Uterus (tissue), 4 donors: ENCODE measurements around the gene NFKB2. TPM values are rescaled to one million over a fixed set of nuclear protein-coding genes. Genes with fewer than 3 reads are reported as not detected.
A peak's percentile ranks its signal among the peaks of the same experiment; 100 is the strongest.

Experiments used
- DNase-seq, 2 donors: peaks; one replicate each; pipeline ENCODE4 v3.0.0-alpha.2; 2019 to 2020
- H3K27ac ChIP-seq, 2 donors: fragments of 200-600 bp; sonication (generic); 1 replicate in 1 of 2; 2 replicates in 1 of 2; pipeline ENCODE4 v1.5.1; 2016 to 2018
- H3K27me3 ChIP-seq, 2 donors: fragments of 200-600 bp; sonication (generic); one replicate each; pipeline ENCODE4 v1.5.1; 2018 to 2019; ENCODE audit warnings: control low read depth in 1 of 2
- H3K36me3 ChIP-seq, 2 donors: fragments of 200-600 bp; sonication (generic); one replicate each; pipeline ENCODE4 v1.5.1; 2019; ENCODE audit warnings: control low read depth in 1 of 2
- H3K4me1 ChIP-seq, 2 donors: fragments of 200-600 bp; sonication (generic); one replicate each; pipeline ENCODE4 v1.5.1; 2018 to 2019; ENCODE audit warnings: control low read depth in 1 of 2
- H3K4me3 ChIP-seq, 2 donors: fragments of 200-600 bp; sonication (generic); 1 replicate in 1 of 2; 2 replicates in 1 of 2; pipeline ENCODE4 v1.5.1; 2018 to 2019; ENCODE audit warnings: mild to moderate bottlenecking in 1 of 2
- H3K9me3 ChIP-seq, 2 donors: fragments of 200-600 bp; sonication (generic); one replicate each; pipeline ENCODE4 v1.5.1; 2019; ENCODE audit warnings: control low read depth in 1 of 2
- POLR2A ChIP-seq, 2 donors: fragments of 450-650 bp; IDR thresholded peaks; one replicate each; pipeline ENCODE4 v1.6.1; 2016; ENCODE audit warnings: antibody characterized with exemption in 2 of 2, mild to moderate bottlenecking in 1 of 2, moderate library complexity in 1 of 2
- intact Hi-C: fragments of 100-400 bp; cut with DNase I; formaldehyde crosslinking; loops from one replicate; pipeline ENCODE4 v1.15.1; 2023; ENCODE audit warnings: low total_unique reads
- total RNA-seq, 4 donors: library from RNA; depleted of rRNA in 3 of 4; stranded (reverse); fragments of >200 nt in 3 of 4; gene quantifications; one replicate each; pipeline versions ENCODE4 v1.1.0 to v1.2.4, GENCODE V29; 2014 to 2023
- TF ChIP-seq, protein P1 (sequence below), 4 experiments: fragments of 200-600 bp in 2 of 4; fragments of 450-650 bp in 2 of 4; sonication (generic) in 2 of 4; IDR thresholded peaks; one replicate each; pipeline ENCODE4 v1.5.1; 2016 to 2019; ENCODE audit warnings: antibody characterized with exemption in 4 of 4, mild to moderate bottlenecking in 2 of 4, moderate library complexity in 1 of 4
- donor health status: DM: yes; HTN: yes; CAD: no.

The NFKB2 gene
- total RNA-seq, 4 donors from 2014 or later, result 6.4 to 61.7 (median 10.7) TPM

DNA sequence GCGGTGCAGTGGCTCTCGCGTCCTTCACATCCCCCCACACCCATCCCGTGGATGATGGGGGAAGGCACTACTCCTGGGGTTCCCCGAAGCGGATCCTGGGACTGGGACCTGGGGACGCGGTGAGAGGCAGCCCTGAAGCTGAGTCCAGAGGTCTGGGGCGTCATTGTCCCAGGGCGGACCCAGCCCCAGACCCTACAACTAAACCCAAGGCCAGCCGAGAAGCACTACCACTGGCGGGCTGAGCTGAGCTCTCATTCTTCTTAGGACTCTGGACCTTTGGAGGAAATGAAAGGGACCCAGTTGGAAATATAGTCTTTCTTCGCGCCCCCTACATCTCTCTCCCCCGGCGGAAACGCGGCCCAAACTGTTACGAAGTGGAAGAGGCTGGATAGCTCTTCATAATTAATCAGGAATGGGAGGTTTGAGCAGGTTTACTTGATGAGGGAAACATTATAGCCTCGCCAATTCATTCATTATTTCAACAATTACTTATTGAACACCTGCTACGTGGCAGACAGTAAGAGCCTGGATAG is 24.7 kb downstream of the NFKB2 start:
- TF ChIP-seq POLR2A (IDR thresholded peaks at IDR 0.05), result no peak
- TF ChIP-seq, protein P1, sequence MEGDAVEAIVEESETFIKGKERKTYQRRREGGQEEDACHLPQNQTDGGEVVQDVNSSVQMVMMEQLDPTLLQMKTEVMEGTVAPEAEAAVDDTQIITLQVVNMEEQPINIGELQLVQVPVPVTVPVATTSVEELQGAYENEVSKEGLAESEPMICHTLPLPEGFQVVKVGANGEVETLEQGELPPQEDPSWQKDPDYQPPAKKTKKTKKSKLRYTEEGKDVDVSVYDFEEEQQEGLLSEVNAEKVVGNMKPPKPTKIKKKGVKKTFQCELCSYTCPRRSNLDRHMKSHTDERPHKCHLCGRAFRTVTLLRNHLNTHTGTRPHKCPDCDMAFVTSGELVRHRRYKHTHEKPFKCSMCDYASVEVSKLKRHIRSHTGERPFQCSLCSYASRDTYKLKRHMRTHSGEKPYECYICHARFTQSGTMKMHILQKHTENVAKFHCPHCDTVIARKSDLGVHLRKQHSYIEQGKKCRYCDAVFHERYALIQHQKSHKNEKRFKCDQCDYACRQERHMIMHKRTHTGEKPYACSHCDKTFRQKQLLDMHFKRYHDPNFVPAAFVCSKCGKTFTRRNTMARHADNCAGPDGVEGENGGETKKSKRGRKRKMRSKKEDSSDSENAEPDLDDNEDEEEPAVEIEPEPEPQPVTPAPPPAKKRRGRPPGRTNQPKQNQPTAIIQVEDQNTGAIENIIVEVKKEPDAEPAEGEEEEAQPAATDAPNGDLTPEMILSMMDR (IDR thresholded peaks at IDR 0.05), result no peak
- intact Hi-C loops, result no loop called here

GRCh38 chr10:102420714-102421506 is 25.4 kb downstream of the NFKB2 start, which contains the start of gene FBXL15:
Gene FBXL15 (plus strand): TSS chr10:102420836. CDS start chr10:102421130, 294 bp downstream.
- H3K4me3 ChIP-seq, result peak within 1 kb of the TSS; percentile 79 to 92
- DNase-seq, result peak; percentile 95 to 98
- no peaks in the 10 kb centered on the region for H3K9me3 ChIP-seq
- TF ChIP-seq POLR2A (IDR thresholded peaks at IDR 0.05), result peak; percentile 21 to 25
- TF ChIP-seq, protein P1 (IDR thresholded peaks at IDR 0.05), result peak in 1 of 4 experiments; percentile 63
- peaks cover 0 to 11% of the 10 kb centered on the region in 2 donors for H3K4me1 ChIP-seq
- intact Hi-C loops, result no loop called here
- H3K27ac ChIP-seq, result peak within 1 kb of the TSS; percentile 92
- H3K36me3 ChIP-seq, result no peaks in the 10 kb centered on the region
- H3K27me3 ChIP-seq, result peaks cover 0 to 8% of the 10 kb centered on the region in 2 donors

More for the DNA sequence above, 24.7 kb downstream of the NFKB2 start:
- Histone ChIP-seq H3K27ac (peak overlapping the region; percentile 92), H3K4me1 (peaks cover 0 to 11% of the 10 kb centered on the region in 2 donors), H3K4me3 (peak overlapping the region; percentile 79 to 92), H3K9me3 (no peaks in the 10 kb centered on the region), H3K36me3 (no peaks in the 10 kb centered on the region), H3K27me3 (peaks cover 0 to 15% of the 10 kb centered on the region in 2 donors)
- no peak for DNase-seq

DNA sequence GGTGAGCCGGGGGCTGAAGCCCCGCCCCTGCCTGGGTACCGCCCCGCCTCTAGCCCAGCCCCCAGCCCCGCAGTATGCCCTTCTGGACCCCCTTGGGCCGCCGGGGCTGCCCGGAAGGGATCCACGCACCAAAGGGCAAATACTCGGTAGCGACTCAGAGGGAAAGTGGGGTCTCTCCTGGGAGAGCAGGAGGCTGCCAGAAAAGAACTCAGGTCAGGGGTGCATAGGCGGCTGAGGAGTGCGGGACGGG is 25.9 kb downstream of the NFKB2 start:
- Histone ChIP-seq H3K27ac (peak overlapping the region; percentile 92), H3K27me3 (peaks cover 0 to 8% of the 10 kb centered on the region in 2 donors), H3K36me3 (no peaks in the 10 kb centered on the region), H3K4me1 (peaks cover 0 to 11% of the 10 kb centered on the region in 2 donors), H3K9me3 (no peaks in the 10 kb centered on the region), H3K4me3 (peak overlapping the region; percentile 79 to 92)
- no peak for DNase-seq
- TF ChIP-seq, protein P1 (IDR thresholded peaks at IDR 0.05), result no peak
- TF ChIP-seq POLR2A (IDR thresholded peaks at IDR 0.05), result no peak
- intact Hi-C loops, result no loop called here

DNA sequence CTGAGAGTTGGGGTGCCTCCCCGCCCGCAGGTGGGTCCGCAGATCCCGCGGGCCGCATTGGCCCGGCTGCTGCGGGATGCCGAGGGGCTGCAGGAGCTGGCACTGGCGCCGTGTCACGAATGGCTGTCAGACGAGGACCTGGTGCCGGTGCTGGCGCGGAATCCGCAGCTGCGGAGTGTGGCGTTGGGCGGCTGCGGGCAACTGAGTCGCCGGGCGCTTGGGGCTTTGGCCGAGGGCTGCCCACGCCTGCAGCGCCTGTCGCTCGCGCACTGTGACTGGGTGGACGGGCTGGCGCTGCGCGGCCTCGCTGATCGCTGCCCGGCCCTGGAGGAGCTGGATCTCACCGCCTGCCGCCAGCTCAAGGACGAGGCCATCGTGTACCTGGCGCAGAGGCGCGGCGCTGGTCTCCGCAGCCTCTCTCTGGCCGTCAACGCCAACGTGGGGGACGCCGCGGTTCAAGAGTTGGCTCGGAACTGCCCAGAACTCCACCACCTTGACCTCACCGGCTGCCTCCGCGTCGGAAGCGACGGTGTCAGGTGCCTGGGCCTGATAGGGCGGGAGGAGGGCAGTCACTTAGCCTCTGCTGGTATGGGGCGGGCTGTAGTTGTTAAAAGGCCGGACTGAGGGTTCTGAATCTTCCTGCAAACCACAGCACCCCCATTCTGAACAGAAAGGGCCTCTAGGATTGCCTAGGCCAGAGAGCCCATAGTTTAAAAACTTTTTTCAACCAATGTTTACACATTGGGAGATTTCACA is 26.4 kb downstream of the NFKB2 start:
- DNase-seq, result no peak
- peaks cover 0 to 11% of the 10 kb centered on the region in 2 donors for H3K4me1 ChIP-seq
- TF ChIP-seq, protein P1 (IDR thresholded peaks at IDR 0.05), result no peak
- no peak for TF ChIP-seq POLR2A (IDR thresholded peaks at IDR 0.05)

More for the DNA sequence above, 26.4 kb downstream of the NFKB2 start:
- Histone ChIP-seq H3K27ac (peak overlapping the region; percentile 92), H3K36me3 (no peaks in the 10 kb centered on the region), H3K27me3 (peaks cover 0 to 8% of the 10 kb centered on the region in 2 donors), H3K4me3 (peak overlapping the region; percentile 79 to 92), H3K9me3 (no peaks in the 10 kb centered on the region)
- intact Hi-C loops, result no loop called here
